Measurements from ENCODE around the gene AFM. TPM values are rescaled to one million over a fixed set of nuclear protein-coding genes. Genes with fewer than 3 reads are reported as not detected.

Gene AFM
- total RNA-seq, 1 donor from 2014 or later, result not detected

DNA sequence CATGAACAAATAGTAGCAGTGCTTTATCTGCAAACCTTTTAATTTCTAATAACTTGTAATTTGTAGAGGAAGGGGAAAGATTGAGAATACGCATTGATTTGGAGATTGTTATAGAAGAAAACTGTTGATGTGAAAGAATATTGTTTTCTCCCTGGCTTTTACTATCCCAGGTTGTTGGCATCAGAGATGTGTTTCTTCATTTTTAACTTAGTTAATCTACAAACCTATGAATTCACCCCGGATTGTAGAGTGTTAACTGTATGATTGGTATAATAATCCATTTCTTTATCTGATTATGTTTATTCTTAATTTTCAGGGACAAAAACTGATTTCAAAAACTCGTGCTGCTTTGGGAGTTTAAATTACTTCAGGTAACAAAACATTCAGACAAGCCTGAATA, 26.6 kb upstream of the AFM start:
- no peak overlapping the region for H3K4me2 ChIP-seq
- no peaks in the 10 kb centered on the region for H3K9me3 ChIP-seq (ENCODE audit: low read depth)
- H3K9me3 Mint-ChIP-seq, result peaks cover 2% of the 10 kb centered on the region
- peaks cover 10% of the 10 kb centered on the region for H3K27me3 Mint-ChIP-seq (ENCODE audit: insufficient read depth, low read depth)
- H3K4me3 ChIP-seq, result no peak overlapping the region
- no peak overlapping the region for H2AFZ ChIP-seq (replicated peaks)
- no peaks in the 10 kb centered on the region for H3K79me2 ChIP-seq (ENCODE audit: low read depth)
- peaks cover 26% of the 10 kb centered on the region for H3K4me1 Mint-ChIP-seq
- TF ChIP-seq EZH2 (IDR thresholded peaks at IDR 0.05) (no peak), EZH2phosphoT487 (IDR thresholded peaks at IDR 0.05) (no peak)
- TF ChIP-seq, protein P1, sequence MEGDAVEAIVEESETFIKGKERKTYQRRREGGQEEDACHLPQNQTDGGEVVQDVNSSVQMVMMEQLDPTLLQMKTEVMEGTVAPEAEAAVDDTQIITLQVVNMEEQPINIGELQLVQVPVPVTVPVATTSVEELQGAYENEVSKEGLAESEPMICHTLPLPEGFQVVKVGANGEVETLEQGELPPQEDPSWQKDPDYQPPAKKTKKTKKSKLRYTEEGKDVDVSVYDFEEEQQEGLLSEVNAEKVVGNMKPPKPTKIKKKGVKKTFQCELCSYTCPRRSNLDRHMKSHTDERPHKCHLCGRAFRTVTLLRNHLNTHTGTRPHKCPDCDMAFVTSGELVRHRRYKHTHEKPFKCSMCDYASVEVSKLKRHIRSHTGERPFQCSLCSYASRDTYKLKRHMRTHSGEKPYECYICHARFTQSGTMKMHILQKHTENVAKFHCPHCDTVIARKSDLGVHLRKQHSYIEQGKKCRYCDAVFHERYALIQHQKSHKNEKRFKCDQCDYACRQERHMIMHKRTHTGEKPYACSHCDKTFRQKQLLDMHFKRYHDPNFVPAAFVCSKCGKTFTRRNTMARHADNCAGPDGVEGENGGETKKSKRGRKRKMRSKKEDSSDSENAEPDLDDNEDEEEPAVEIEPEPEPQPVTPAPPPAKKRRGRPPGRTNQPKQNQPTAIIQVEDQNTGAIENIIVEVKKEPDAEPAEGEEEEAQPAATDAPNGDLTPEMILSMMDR (IDR thresholded peaks at IDR 0.05), result no peak
- no peak overlapping the region for H3K9ac ChIP-seq
- no peaks in the 10 kb centered on the region for H3K36me3 Mint-ChIP-seq
- H3K27ac ChIP-seq, result no peak overlapping the region
- H4K20me1 ChIP-seq (ENCODE audit: low read depth), result no peaks in the 10 kb centered on the region
- H3K4me1 ChIP-seq, result peaks cover 23% of the 10 kb centered on the region
- H3K27ac Mint-ChIP-seq, result no peak overlapping the region
- no peak overlapping the region for H3K4me3 Mint-ChIP-seq
- no peaks in the 10 kb centered on the region for H3K36me3 ChIP-seq
- DNase-seq (ENCODE audit: low spot score), result no peak
- H3F3A ChIP-seq (ENCODE audit: low read depth), result peaks cover 25% of the 10 kb centered on the region
- H3K27me3 ChIP-seq, result no peaks in the 10 kb centered on the region

DNA sequence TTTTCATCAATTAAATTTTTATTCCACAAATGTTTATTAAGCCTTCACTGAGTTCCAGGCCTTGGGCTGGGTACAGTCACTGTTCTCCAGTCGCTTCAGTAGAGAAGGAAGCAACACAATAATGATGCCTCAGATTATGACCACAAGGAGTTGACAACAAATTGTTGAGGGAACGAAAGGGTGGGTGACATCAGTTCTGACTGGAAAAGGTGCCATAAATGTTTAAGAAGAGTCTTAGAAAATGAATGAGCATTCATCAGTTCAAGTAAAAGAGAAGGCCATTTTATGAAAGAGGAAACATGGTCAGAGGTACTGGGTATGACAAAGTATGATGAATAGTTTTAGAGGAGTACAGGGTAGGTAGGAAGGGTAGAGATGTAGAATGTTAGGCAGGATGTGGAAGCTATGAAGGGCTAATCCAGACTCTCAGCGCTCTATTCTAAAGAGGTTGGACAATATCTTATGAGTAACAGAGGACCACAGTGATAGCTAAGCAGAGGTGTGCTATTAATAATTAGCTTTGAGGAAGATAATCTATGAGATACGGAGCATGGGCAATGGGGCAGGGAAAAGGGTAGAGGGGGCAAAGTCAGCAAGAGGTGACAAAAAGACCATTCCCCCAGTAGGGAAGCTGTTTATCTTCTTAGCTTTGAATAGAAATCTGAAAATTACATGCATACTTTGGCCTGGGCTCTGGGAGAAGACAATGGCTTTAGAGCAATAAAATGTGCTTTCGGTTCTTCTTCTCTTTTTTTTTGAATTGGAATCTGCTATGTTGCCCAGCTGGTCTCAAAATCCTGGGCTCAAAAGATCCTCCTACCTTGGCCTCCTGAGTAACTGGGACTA, 25.1 kb upstream of the AFM start:
- no peaks in the 10 kb centered on the region for H3K36me3 ChIP-seq
- TF ChIP-seq, protein P1 (IDR thresholded peaks at IDR 0.05), result no peak
- TF ChIP-seq EZH2phosphoT487 (IDR thresholded peaks at IDR 0.05), result no peak
- no peak for TF ChIP-seq EZH2 (IDR thresholded peaks at IDR 0.05)
- peaks cover 10% of the 10 kb centered on the region for H3K4me1 ChIP-seq
- no peak overlapping the region for H3K9ac ChIP-seq
- no peak overlapping the region for H2AFZ ChIP-seq (replicated peaks)
- H3K27me3 ChIP-seq, result no peaks in the 10 kb centered on the region
- H3K27ac ChIP-seq, result no peak overlapping the region
- Mint-ChIP-seq H3K27me3 (ENCODE audit: insufficient read depth, low read depth) (peaks cover 6% of the 10 kb centered on the region), H3K9me3 (peaks cover 2% of the 10 kb centered on the region), H3K36me3 (no peaks in the 10 kb centered on the region), H3K27ac (no peak overlapping the region), H3K4me1 (peaks cover 12% of the 10 kb centered on the region), H3K4me3 (no peak overlapping the region)
- no peak for DNase-seq (ENCODE audit: low spot score)
- no peaks in the 10 kb centered on the region for H3K79me2 ChIP-seq (ENCODE audit: low read depth)
- H3F3A ChIP-seq (ENCODE audit: low read depth), result peaks cover 20% of the 10 kb centered on the region
- H3K4me2 ChIP-seq, result no peak overlapping the region
- H3K9me3 ChIP-seq (ENCODE audit: low read depth), result no peaks in the 10 kb centered on the region
- no peak overlapping the region for H3K4me3 ChIP-seq
- H4K20me1 ChIP-seq (ENCODE audit: low read depth), result no peaks in the 10 kb centered on the region

GRCh38 chr4:73458184-73459047, 23.1 kb upstream of the AFM start:
- H3F3A ChIP-seq (ENCODE audit: low read depth), result peaks cover 8% of the 10 kb centered on the region
- no peaks in the 10 kb centered on the region for H4K20me1 ChIP-seq (ENCODE audit: low read depth)
- H3K36me3 Mint-ChIP-seq, result no peaks in the 10 kb centered on the region
- H2AFZ ChIP-seq (replicated peaks), result no peak overlapping the region
- no peaks in the 10 kb centered on the region for H3K79me2 ChIP-seq (ENCODE audit: low read depth)
- no peaks in the 10 kb centered on the region for H3K9me3 ChIP-seq (ENCODE audit: low read depth)
- no peaks in the 10 kb centered on the region for H3K36me3 ChIP-seq
- no peak overlapping the region for H3K27ac ChIP-seq
- DNase-seq (ENCODE audit: low spot score), result no peak
- TF ChIP-seq, protein P1 (IDR thresholded peaks at IDR 0.05), result no peak
- TF ChIP-seq EZH2phosphoT487 (IDR thresholded peaks at IDR 0.05) (no peak), EZH2 (IDR thresholded peaks at IDR 0.05) (no peak)
- no peak overlapping the region for H3K27ac Mint-ChIP-seq
- no peaks in the 10 kb centered on the region for H3K4me1 Mint-ChIP-seq
- no peak overlapping the region for H3K4me2 ChIP-seq
- peaks cover 7% of the 10 kb centered on the region for H3K4me1 ChIP-seq
- peaks cover 2% of the 10 kb centered on the region for H3K27me3 Mint-ChIP-seq (ENCODE audit: insufficient read depth, low read depth)
- H3K4me3 Mint-ChIP-seq, result no peak overlapping the region
- H3K27me3 ChIP-seq, result no peaks in the 10 kb centered on the region
- H3K9ac ChIP-seq, result no peak overlapping the region
- peaks cover 2% of the 10 kb centered on the region for H3K9me3 Mint-ChIP-seq
- H3K4me3 ChIP-seq, result no peak overlapping the region
